Caco-2 (cell line): Measurements from ENCODE around the gene TWIST2. TPM values are rescaled to one million over a fixed set of nuclear protein-coding genes. Genes with fewer than 3 reads are reported as not detected.

ENCODE experiments used
- BruUV-seq: library from RNA; stranded (reverse); fragments of 400-500 nt; replicated peaks from 2 replicates; lab custom pipeline; 2021; lab: Mats Ljungman, UMichigan
- CTCF ChIA-PET: fragments of 300-600 bp; sonication (Branson Sonifier 250); formaldehyde crosslinking; loops from one replicate; lab custom pipeline; 2022; ENCODE audit warnings: antibody characterized with exemption; lab: Charles Lee
- POLR2A ChIA-PET: fragments of 300-600 bp; sonication (Branson Sonifier 250); formaldehyde crosslinking; loops from one replicate; lab custom pipeline; 2022; ENCODE audit warnings: antibody characterized with exemption; lab: Charles Lee
- DNase-seq, 2 experiments: peaks; one replicate each; pipeline versions ENCODE4 v3.0.0 to v3.0.0-alpha.2; 2020 to 2022
- H3K27me3 ChIP-seq: replicated peaks from 2 replicates; pipeline ENCODE4 v1.6.0; 2011; ENCODE audit warnings: low read length; ENCODE audit not compliant: control insufficient read depth, insufficient read depth
- H3K36me3 ChIP-seq: 2 replicates; pipeline ENCODE4 v1.5.1; 2011; ENCODE audit warnings: low read length; ENCODE audit not compliant: control insufficient read depth, insufficient read depth
- H3K4me1 ChIP-seq: fragments of 250-450 bp; sonication (Bioruptor Pico); 2 replicates; pipeline ENCODE4 v1.5.1; 2020; ENCODE audit warnings: mild to moderate bottlenecking
- H3K4me3 ChIP-seq: 2 replicates; pipeline ENCODE4 v1.5.1; 2011; ENCODE audit warnings: low read depth, mild to moderate bottlenecking, control low read depth, low read length
- H3K9me3 ChIP-seq: fragments of 250-450 bp; sonication (Bioruptor Pico); 2 replicates; pipeline ENCODE4 v1.5.1; 2020; ENCODE audit warnings: mild to moderate bottlenecking, moderate library complexity
- H3K27ac Mint-ChIP-seq: one replicate; pipeline ENCODE4 v1.8.0; 2022; ENCODE audit warnings: mixed read lengths; ENCODE audit not compliant: unreplicated experiment
- H3K27me3 Mint-ChIP-seq: one replicate; pipeline ENCODE4 v1.8.0; 2022; ENCODE audit warnings: mixed read lengths; ENCODE audit not compliant: insufficient read depth, unreplicated experiment
- H3K36me3 Mint-ChIP-seq: one replicate; pipeline ENCODE4 v1.8.0; 2022; ENCODE audit warnings: mild to moderate bottlenecking, mixed read lengths; ENCODE audit not compliant: insufficient read depth, unreplicated experiment
- H3K4me1 Mint-ChIP-seq: one replicate; pipeline ENCODE4 v1.8.0; 2022; ENCODE audit warnings: low read depth, mixed read lengths; ENCODE audit not compliant: unreplicated experiment
- H3K4me3 Mint-ChIP-seq: one replicate; pipeline ENCODE4 v1.8.0; 2022; ENCODE audit warnings: mild to moderate bottlenecking, moderate library complexity, mixed read lengths; ENCODE audit not compliant: unreplicated experiment
- H3K9me3 Mint-ChIP-seq: one replicate; pipeline ENCODE4 v1.8.0; 2022; ENCODE audit warnings: mixed read lengths; ENCODE audit not compliant: unreplicated experiment
- CTCF ChIP-seq, 2 experiments: fragments of 200-600 bp in 1 of 2; IDR thresholded peaks; 1 replicate in 1 of 2; 2 replicates in 1 of 2; pipeline versions ENCODE4 v1.5.1 to v1.8.0; 2011 to 2022; ENCODE audit warnings: antibody characterized with exemption in 1 of 2, control low read depth in 1 of 2, inconsistent platforms in 1 of 2, low read depth in 1 of 2, low read length in 1 of 2, mild to moderate bottlenecking in 1 of 2, moderate library complexity in 1 of 2; ENCODE audit not compliant: insufficient read depth in 1 of 2, severe bottlenecking in 1 of 2, unreplicated experiment in 1 of 2
- intact Hi-C: fragments of 100-400 bp; cut with micrococcal nuclease; formaldehyde crosslinking; loops from one replicate; pipeline ENCODE4 v1.10.0; 2022; ENCODE audit not compliant: unreplicated experiment
- total RNA-seq: library from RNA; stranded (reverse); gene quantifications from 2 replicates; pipeline ENCODE4 v1.2.3, GENCODE V29; 2022

Gene TWIST2
- total RNA-seq, 1 experiment from 2014 or later, result not detected

GRCh38 chr2:238942726-238943300 lies 94.9 kb downstream of the TWIST2 start:
- intact Hi-C loops, result no loop called here
- CTCF ChIA-PET, result no interaction called here
- H3K36me3 Mint-ChIP-seq, result no peaks in the 10 kb centered on the region

GRCh38 chr2:238943338-238944067 lies 95.6 kb downstream of the TWIST2 start:
- CTCF ChIA-PET, result no interaction called here
- Histone ChIP-seq H3K4me3 (no peak overlapping the region), H3K4me1 (no peaks in the 10 kb centered on the region), H3K36me3 (no peaks in the 10 kb centered on the region), H3K9me3 (no peaks in the 10 kb centered on the region), H3K27me3 (no peaks in the 10 kb centered on the region)
- Mint-ChIP-seq H3K4me3 (no peak overlapping the region), H3K27me3 (peaks cover 4% of the 10 kb centered on the region), H3K27ac (no peak overlapping the region), H3K36me3 (no peaks in the 10 kb centered on the region), H3K9me3 (no peaks in the 10 kb centered on the region), H3K4me1 (no peaks in the 10 kb centered on the region)
- intact Hi-C loops, result no loop called here
- POLR2A ChIA-PET, result no interaction called here
- no peak for DNase-seq
- TF ChIP-seq CTCF (IDR thresholded peaks at IDR 0.05; ENCODE audit: insufficient read depth in 1 of 2, low read depth in 1 of 2, low read length in 1 of 2, severe bottlenecking in 1 of 2, unreplicated experiment in 1 of 2), result no peak
- BruUV-seq, result no TSS peak

More at GRCh38 chr2:238942726-238943300, 94.9 kb downstream of the TWIST2 start:
- H3K27me3 ChIP-seq, result no peaks in the 10 kb centered on the region
- no peaks in the 10 kb centered on the region for H3K9me3 ChIP-seq
- DNase-seq, result no peak
- TF ChIP-seq CTCF (IDR thresholded peaks at IDR 0.05; ENCODE audit: insufficient read depth in 1 of 2, low read depth in 1 of 2, low read length in 1 of 2, severe bottlenecking in 1 of 2, unreplicated experiment in 1 of 2), result no peak
- peaks cover 4% of the 10 kb centered on the region for H3K27me3 Mint-ChIP-seq
- no peak overlapping the region for H3K27ac Mint-ChIP-seq
- no peaks in the 10 kb centered on the region for H3K4me1 Mint-ChIP-seq
- no peaks in the 10 kb centered on the region for H3K36me3 ChIP-seq
- BruUV-seq, result no TSS peak
- no peaks in the 10 kb centered on the region for H3K9me3 Mint-ChIP-seq
- POLR2A ChIA-PET, result no interaction called here
- H3K4me3 ChIP-seq, result no peak overlapping the region
- H3K4me1 ChIP-seq, result no peaks in the 10 kb centered on the region
- H3K4me3 Mint-ChIP-seq, result no peak overlapping the region

GRCh38 chr2:238945433-238946150 lies 97.7 kb downstream of the TWIST2 start:
- no peaks in the 10 kb centered on the region for H3K4me1 Mint-ChIP-seq
- H3K36me3 ChIP-seq, result no peaks in the 10 kb centered on the region
- ChIA-PET CTCF (no interaction called here), POLR2A (no interaction called here)
- no TSS peak for BruUV-seq
- H3K36me3 Mint-ChIP-seq, result no peaks in the 10 kb centered on the region
- H3K27me3 ChIP-seq, result no peaks in the 10 kb centered on the region
- H3K4me3 ChIP-seq, result no peak overlapping the region
- H3K9me3 Mint-ChIP-seq, result no peaks in the 10 kb centered on the region
- peak in 1 of 2 experiments; percentile 4 for DNase-seq
- H3K4me1 ChIP-seq, result no peaks in the 10 kb centered on the region
- H3K9me3 ChIP-seq, result no peaks in the 10 kb centered on the region
- intact Hi-C loops, result no loop called here
- TF ChIP-seq CTCF (IDR thresholded peaks at IDR 0.05; ENCODE audit: insufficient read depth in 1 of 2, low read depth in 1 of 2, low read length in 1 of 2, severe bottlenecking in 1 of 2, unreplicated experiment in 1 of 2), result no peak
- no peak overlapping the region for H3K4me3 Mint-ChIP-seq
- H3K27me3 Mint-ChIP-seq, result peaks cover 4% of the 10 kb centered on the region
- H3K27ac Mint-ChIP-seq, result no peak overlapping the region
